DND-41 (cell line): ENCODE data around the gene NRXN3.

Source experiments
- EZH2 ChIP-seq: IDR thresholded peaks from 3 replicates; pipeline ENCODE4 v1.6.1; 2012; ENCODE audit warnings: borderline replicate concordance, low read depth, mild to moderate bottlenecking, moderate library complexity, low read length, inconsistent platforms; ENCODE audit not compliant: severe bottlenecking
- TF ChIP-seq, protein P1 (sequence below): IDR thresholded peaks from 2 replicates; pipeline ENCODE4 v1.5.1; 2012; ENCODE audit warnings: borderline replicate concordance, low read length, moderate library complexity, mild to moderate bottlenecking; ENCODE audit not compliant: poor library complexity, severe bottlenecking; ENCODE audit errors: extremely low read depth

DNA sequence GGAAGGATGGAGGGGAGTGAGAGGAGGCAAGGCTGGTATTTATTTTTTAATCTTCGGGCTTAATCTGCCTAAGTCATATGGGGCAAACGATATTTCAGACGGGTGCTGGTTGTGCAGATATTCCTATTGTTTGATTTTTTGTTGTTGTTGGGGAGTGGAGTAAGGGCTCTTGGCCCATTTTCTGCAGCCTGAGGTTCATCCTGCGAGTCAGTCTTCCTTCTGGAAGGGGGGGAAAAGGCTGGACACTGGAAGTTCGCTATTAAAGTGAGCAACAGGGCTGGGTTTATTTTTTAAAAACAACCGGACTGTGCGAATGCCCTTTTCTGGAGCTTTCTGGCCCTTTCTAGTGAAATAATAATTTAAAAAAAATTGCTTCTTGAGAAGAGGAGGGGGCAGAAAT lies 2.3 kb downstream of the NRXN3 start:
- TF ChIP-seq, protein P1, sequence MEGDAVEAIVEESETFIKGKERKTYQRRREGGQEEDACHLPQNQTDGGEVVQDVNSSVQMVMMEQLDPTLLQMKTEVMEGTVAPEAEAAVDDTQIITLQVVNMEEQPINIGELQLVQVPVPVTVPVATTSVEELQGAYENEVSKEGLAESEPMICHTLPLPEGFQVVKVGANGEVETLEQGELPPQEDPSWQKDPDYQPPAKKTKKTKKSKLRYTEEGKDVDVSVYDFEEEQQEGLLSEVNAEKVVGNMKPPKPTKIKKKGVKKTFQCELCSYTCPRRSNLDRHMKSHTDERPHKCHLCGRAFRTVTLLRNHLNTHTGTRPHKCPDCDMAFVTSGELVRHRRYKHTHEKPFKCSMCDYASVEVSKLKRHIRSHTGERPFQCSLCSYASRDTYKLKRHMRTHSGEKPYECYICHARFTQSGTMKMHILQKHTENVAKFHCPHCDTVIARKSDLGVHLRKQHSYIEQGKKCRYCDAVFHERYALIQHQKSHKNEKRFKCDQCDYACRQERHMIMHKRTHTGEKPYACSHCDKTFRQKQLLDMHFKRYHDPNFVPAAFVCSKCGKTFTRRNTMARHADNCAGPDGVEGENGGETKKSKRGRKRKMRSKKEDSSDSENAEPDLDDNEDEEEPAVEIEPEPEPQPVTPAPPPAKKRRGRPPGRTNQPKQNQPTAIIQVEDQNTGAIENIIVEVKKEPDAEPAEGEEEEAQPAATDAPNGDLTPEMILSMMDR, result no peak
- TF ChIP-seq EZH2, result no peak
